Heart left ventricle (tissue), 13 donors: ENCODE measurements around the gene COL26A1.
"Not testable (repeated sequence)": the region's sequence is repeated elsewhere in the genome, so short reads cannot be mapped to it uniquely, and the experiment has no call there.

Source experiments
- CTCF ChIP-seq, 12 donors: fragments of 200-600 bp; sonication (generic) in 4 of 12; IDR thresholded peaks; one replicate each; pipeline versions ENCODE4 v1.5.0 to v1.8.0; 2018 to 2022; ENCODE audit warnings: antibody characterized with exemption in 12 of 12, mild to moderate bottlenecking in 5 of 12
- POLR2A ChIP-seq, 2 donors: fragments of 450-650 bp; IDR thresholded peaks; one replicate each; pipeline ENCODE4 v1.6.1; 2017; ENCODE audit warnings: antibody characterized with exemption in 2 of 2, mild to moderate bottlenecking in 2 of 2, moderate library complexity in 2 of 2
- donor health status: ischemic (EF 13 %, LVEDD 7.1; RV severe dilation, severe dysfunction).
- donor health status: DM: no; HTN: yes; CAD: no.
- donor health status: DM: no; HTN: no; CAD: no.
- donor health status: ischemic (EF 25% LVEDD 6.9; RV normal size, moderate dysfunction).
- donor health status: ischemic (EF 25% LVEDD 5.7; RV mildly dilated, moderate dysfunction).
- donor health status: ischemic (EF 35%, LVEDD 5.7; RV mildly dilated, moderate dysfunction).
- donor health status: nonischemic (EF 11% LVEDD 7.7; RV severe dilation, severe dysfunction).
- donor health status: DM: yes; HTN: yes; CAD: no.
- donor health status: PGD.
- donor health status: ischemic (EF 29% LVEDD 5.4; RV normal size, mild dysfunction).
- donor health status: nonischemic (EF 23%, LVEDD 6.1; RV moderate dilation, normal function).

- TF ChIP-seq CTCF, POLR2A (IDR thresholded peaks at IDR 0.05): not testable (repeated sequence)
These were observed 14.1 kb upstream of the COL26A1 start for GRCh38 chr7:101348456-101349067.
